ENCODE data around the gene FGF12.
"Not testable (repeated sequence)": the region's sequence is repeated elsewhere in the genome, so short reads cannot be mapped to it uniquely, and the experiment has no call there.

Gene FGF12

DNA sequence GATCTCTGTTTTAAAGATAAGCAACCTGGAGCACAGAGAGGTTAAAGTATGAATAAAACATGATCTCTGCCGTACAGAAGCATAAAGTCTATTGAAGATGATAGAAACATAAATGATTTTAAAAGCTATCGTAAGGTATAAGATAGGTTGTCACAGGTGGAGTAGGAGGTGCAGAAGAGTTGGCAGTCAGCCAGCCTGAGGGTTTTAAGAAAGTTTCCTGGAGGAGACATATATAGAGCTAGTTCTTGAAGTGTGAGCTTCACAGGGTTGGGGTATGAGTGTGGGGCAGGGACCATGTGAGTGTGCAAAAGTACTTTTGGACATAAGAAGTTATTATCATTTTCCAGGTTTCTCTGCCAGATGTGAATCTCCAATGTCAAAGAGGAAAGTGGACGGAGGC, 3.9 kb upstream of the FGF12 start:
- no peaks in the 10 kb centered on the region for H3K27me3 ChIP-seq (ENCODE audit: low read depth, low read length)
- no peak overlapping the region for H3K27ac ChIP-seq (ENCODE audit: low read length)
- H3K4me1 ChIP-seq (ENCODE audit: control insufficient read depth in 1 of 2, insufficient read depth in 2 of 2, low read length in 2 of 2) = peaks cover 0 to 8% of the 10 kb centered on the region in 2 donors
- no peaks in the 10 kb centered on the region for H3K9me3 ChIP-seq (ENCODE audit: control insufficient read depth in 1 of 2, low read length in 2 of 2)
- H3K4me3 ChIP-seq (ENCODE audit: low read depth in 1 of 2, low read length in 2 of 2) = no peak overlapping the region
- H3K36me3 ChIP-seq (ENCODE audit: control insufficient read depth in 1 of 2, insufficient read depth in 2 of 2, low read length in 2 of 2) = no peaks in the 10 kb centered on the region

DNA sequence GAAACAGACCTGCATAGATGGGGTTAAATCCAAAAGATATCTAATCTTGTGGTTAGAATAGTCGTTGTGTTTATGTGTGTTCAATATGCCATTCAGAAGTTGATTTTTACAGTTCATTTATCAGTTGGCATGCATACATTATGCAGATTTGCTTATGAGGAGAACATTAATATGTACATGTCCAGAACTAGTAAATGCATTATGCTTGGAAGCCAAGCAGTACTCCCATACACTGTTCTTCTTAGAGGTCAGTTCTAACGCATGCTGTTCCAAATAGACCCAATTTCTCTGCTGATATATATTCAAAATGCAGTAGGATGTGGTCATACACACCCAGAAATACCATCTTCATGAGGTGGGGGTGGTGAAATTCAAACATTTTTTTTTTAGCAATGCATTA, 956 bp downstream of the FGF12 start:
- H3K4me1 ChIP-seq (ENCODE audit: control insufficient read depth in 1 of 2, insufficient read depth in 2 of 2, low read length in 2 of 2) = peaks cover 0 to 8% of the 10 kb centered on the region in 2 donors
- H3K27ac ChIP-seq (ENCODE audit: low read length) = no peak overlapping the region
- H3K9me3 ChIP-seq (ENCODE audit: control insufficient read depth in 1 of 2, low read length in 2 of 2) = no peaks in the 10 kb centered on the region
- no peaks in the 10 kb centered on the region for H3K27me3 ChIP-seq (ENCODE audit: low read depth, low read length)
- H3K36me3 ChIP-seq (ENCODE audit: control insufficient read depth in 1 of 2, insufficient read depth in 2 of 2, low read length in 2 of 2) = no peaks in the 10 kb centered on the region
- H3K4me3 ChIP-seq (ENCODE audit: low read depth in 1 of 2, low read length in 2 of 2) = peak overlapping the region in 1 of 2 donors; percentile 68

DNA sequence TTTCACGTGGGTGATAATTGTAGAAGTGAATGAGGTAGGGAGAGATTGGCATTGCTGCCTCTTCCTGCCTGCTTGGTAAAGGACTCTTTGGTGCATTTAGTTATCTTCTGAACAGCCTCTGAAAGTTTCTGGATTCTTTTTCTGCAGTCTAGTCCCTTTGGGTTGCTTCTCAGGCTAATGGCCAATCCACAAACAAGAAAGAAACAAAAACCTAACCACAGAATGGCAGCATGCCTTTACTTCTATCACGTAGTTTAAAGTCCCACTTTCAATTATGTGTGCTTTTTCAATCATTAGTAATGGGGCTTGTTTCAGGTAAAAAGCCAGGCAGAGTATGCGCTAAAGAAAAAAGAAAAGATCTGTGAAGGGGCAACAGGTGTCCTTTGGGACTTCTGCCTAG, 7.4 kb downstream of the FGF12 start:
- H3K4me1 ChIP-seq (ENCODE audit: control insufficient read depth in 1 of 2, insufficient read depth in 2 of 2, low read length in 2 of 2) = no peaks in the 10 kb centered on the region
- H3K36me3 ChIP-seq (ENCODE audit: control insufficient read depth in 1 of 2, insufficient read depth in 2 of 2, low read length in 2 of 2) = no peaks in the 10 kb centered on the region
- H3K27ac ChIP-seq (ENCODE audit: low read length) = no peak overlapping the region
- H3K9me3 ChIP-seq (ENCODE audit: control insufficient read depth in 1 of 2, low read length in 2 of 2) = no peaks in the 10 kb centered on the region
- H3K4me3 ChIP-seq (ENCODE audit: low read depth in 1 of 2, low read length in 2 of 2) = no peak overlapping the region
- no peaks in the 10 kb centered on the region for H3K27me3 ChIP-seq (ENCODE audit: low read depth, low read length)

DNA sequence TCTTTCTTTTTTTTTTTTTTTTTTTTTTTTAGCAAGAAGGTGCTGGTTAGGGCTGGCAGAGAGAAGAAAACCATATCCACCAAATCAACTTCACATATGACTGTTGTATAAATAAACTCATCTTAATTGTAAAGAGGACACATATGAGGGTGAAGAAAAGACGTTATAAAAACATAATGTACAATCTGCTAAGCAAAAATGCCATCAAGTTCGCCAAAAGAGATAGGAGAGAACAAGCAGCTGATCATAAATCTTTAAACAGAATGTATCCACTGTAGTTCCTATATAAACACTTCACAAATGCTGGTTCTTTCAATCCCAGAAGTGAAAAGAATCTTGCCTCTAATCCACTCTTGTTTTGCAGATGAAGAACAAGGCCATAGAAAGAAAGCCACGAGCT, 9.2 kb downstream of the FGF12 start:
- no peaks in the 10 kb centered on the region for H3K9me3 ChIP-seq (ENCODE audit: control insufficient read depth in 1 of 2, low read length in 2 of 2)
- no peak overlapping the region for H3K4me3 ChIP-seq (ENCODE audit: low read depth in 1 of 2, low read length in 2 of 2)
- no peaks in the 10 kb centered on the region for H3K27me3 ChIP-seq (ENCODE audit: low read depth, low read length)
- no peak overlapping the region for H3K27ac ChIP-seq (ENCODE audit: low read length)
- H3K36me3 ChIP-seq (ENCODE audit: control insufficient read depth in 1 of 2, insufficient read depth in 2 of 2, low read length in 2 of 2) = no peaks in the 10 kb centered on the region
- no peaks in the 10 kb centered on the region for H3K4me1 ChIP-seq (ENCODE audit: control insufficient read depth in 1 of 2, insufficient read depth in 2 of 2, low read length in 2 of 2)

DNA sequence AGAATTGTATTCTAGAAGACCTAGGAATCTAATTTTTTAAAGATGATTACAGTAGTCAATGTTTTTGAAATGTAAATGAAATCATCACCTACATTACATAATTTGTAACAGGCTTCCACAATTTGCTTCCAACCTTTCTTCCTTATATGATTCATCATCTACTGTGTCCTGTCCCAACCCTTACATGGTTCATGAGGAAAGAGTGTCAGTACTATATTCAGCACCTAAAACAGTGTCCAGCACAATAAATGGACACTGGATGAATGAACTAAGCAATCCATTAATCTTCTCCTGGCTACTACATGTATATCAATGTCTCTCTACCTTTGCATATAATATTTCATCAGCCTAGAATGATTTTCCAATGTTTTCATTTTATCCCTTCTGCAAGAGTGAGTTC, 12.2 kb downstream of the FGF12 start:
- Histone ChIP-seq H3K4me3 (ENCODE audit: low read depth in 1 of 2, low read length in 2 of 2) (no peak overlapping the region), H3K9me3 (ENCODE audit: control insufficient read depth in 1 of 2, low read length in 2 of 2) (no peaks in the 10 kb centered on the region), H3K4me1 (ENCODE audit: control insufficient read depth in 1 of 2, insufficient read depth in 2 of 2, low read length in 2 of 2) (no peaks in the 10 kb centered on the region), H3K27ac (ENCODE audit: low read length) (no peak overlapping the region), H3K27me3 (ENCODE audit: low read depth, low read length) (no peaks in the 10 kb centered on the region), H3K36me3 (ENCODE audit: control insufficient read depth in 1 of 2, insufficient read depth in 2 of 2, low read length in 2 of 2) (no peaks in the 10 kb centered on the region)

DNA sequence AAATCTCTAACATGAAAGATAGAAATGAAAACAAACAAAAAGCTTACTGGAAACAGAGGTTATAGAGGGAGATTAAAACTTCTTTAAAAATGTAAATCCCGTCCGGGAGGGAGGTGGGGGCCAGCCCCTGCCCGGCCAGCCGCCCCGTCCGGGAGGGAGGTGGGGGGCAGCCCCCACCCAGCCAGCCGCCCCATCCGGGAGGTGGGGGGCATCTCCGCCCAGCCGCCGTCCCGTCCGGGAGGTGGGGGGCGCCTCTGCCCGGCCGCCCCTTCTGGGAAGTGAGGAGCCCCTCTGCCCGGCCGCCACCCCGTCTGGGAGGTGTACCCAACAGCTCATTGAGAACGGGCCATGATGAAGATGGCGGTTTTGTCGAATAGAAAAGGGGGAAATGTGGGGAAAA, 16.2 kb downstream of the FGF12 start:
- not testable (repeated sequence) for H3K4me1 ChIP-seq (ENCODE audit: control insufficient read depth in 1 of 2, insufficient read depth in 2 of 2, low read length in 2 of 2); H3K36me3 ChIP-seq (ENCODE audit: control insufficient read depth in 1 of 2, insufficient read depth in 2 of 2, low read length in 2 of 2); H3K27me3 ChIP-seq (ENCODE audit: low read depth, low read length); H3K27ac ChIP-seq (ENCODE audit: low read length); H3K4me3 ChIP-seq (ENCODE audit: low read depth in 1 of 2, low read length in 2 of 2); H3K9me3 ChIP-seq (ENCODE audit: control insufficient read depth in 1 of 2, low read length in 2 of 2)

DNA sequence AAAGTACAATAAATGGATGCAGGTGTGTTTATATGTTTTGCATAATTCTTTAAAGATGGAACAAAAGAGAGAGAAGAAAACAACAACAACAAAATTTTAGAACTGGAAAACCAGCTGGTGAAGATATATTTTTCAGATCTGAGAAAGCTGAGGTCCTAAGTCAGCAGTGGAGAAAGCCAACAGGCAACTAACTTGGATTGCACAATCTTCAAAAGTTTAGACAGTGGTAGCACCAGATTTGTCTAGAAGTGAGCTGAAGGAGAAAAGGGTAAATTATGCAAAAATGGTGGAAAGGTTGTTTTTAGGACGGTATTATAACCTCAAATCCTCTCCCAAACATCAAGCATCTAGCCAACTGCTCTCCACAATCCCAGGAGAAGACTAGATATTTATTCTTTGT, 17.0 kb downstream of the FGF12 start:
- Histone ChIP-seq H3K4me1 (ENCODE audit: control insufficient read depth in 1 of 2, insufficient read depth in 2 of 2, low read length in 2 of 2) (no peaks in the 10 kb centered on the region), H3K9me3 (ENCODE audit: control insufficient read depth in 1 of 2, low read length in 2 of 2) (no peaks in the 10 kb centered on the region), H3K4me3 (ENCODE audit: low read depth in 1 of 2, low read length in 2 of 2) (no peak overlapping the region), H3K36me3 (ENCODE audit: control insufficient read depth in 1 of 2, insufficient read depth in 2 of 2, low read length in 2 of 2) (no peaks in the 10 kb centered on the region), H3K27ac (ENCODE audit: low read length) (no peak overlapping the region), H3K27me3 (ENCODE audit: low read depth, low read length) (no peaks in the 10 kb centered on the region)

DNA sequence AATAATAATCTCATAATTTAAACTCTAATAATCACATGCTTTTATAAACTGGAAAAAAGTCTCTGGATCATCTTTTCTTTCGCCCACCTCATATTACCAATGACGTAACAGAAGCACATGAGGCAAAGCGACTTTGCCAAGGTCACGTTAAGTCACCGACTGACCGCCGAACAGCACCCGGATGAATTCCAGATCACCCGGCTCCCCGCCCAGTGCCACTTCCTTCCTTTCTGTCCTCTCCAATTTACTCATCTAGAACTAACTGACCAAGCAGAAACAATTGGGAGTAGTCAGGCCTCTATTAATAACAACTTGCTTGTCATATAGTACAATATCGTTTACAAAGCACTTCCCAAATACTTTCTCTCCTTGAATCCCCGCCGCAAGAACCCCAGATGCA, 21.1 kb downstream of the FGF12 start:
- H3K9me3 ChIP-seq (ENCODE audit: control insufficient read depth in 1 of 2, low read length in 2 of 2) = no peaks in the 10 kb centered on the region
- no peaks in the 10 kb centered on the region for H3K4me1 ChIP-seq (ENCODE audit: control insufficient read depth in 1 of 2, insufficient read depth in 2 of 2, low read length in 2 of 2)
- no peaks in the 10 kb centered on the region for H3K36me3 ChIP-seq (ENCODE audit: control insufficient read depth in 1 of 2, insufficient read depth in 2 of 2, low read length in 2 of 2)
- no peak overlapping the region for H3K27ac ChIP-seq (ENCODE audit: low read length)
- H3K27me3 ChIP-seq (ENCODE audit: low read depth, low read length) = no peaks in the 10 kb centered on the region
- H3K4me3 ChIP-seq (ENCODE audit: low read depth in 1 of 2, low read length in 2 of 2) = no peak overlapping the region

DNA sequence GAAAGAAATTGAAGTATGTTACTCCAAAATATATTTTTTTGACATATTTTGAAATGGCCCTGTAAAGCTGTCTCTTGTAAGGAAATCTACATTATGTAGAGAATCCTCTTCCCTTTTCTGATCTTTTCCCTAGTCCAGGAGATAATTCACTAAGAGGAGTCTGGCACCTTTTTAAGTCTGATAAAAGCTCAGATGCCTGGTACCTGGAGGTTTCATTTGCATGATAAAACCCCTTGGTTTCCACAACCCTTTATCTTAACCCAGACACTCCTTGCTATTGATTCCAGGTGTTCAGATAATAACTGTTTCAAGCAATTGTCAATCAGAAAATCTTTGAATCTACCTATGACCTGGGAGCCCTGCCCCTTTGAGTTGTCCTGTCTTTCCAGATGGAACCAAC, 26.5 kb downstream of the FGF12 start:
- no peak overlapping the region for H3K27ac ChIP-seq (ENCODE audit: low read length)
- H3K4me3 ChIP-seq (ENCODE audit: low read depth in 1 of 2, low read length in 2 of 2) = no peak overlapping the region
- no peaks in the 10 kb centered on the region for H3K27me3 ChIP-seq (ENCODE audit: low read depth, low read length)
- no peaks in the 10 kb centered on the region for H3K9me3 ChIP-seq (ENCODE audit: control insufficient read depth in 1 of 2, low read length in 2 of 2)
- H3K4me1 ChIP-seq (ENCODE audit: control insufficient read depth in 1 of 2, insufficient read depth in 2 of 2, low read length in 2 of 2) = no peaks in the 10 kb centered on the region
- no peaks in the 10 kb centered on the region for H3K36me3 ChIP-seq (ENCODE audit: control insufficient read depth in 1 of 2, insufficient read depth in 2 of 2, low read length in 2 of 2)

DNA sequence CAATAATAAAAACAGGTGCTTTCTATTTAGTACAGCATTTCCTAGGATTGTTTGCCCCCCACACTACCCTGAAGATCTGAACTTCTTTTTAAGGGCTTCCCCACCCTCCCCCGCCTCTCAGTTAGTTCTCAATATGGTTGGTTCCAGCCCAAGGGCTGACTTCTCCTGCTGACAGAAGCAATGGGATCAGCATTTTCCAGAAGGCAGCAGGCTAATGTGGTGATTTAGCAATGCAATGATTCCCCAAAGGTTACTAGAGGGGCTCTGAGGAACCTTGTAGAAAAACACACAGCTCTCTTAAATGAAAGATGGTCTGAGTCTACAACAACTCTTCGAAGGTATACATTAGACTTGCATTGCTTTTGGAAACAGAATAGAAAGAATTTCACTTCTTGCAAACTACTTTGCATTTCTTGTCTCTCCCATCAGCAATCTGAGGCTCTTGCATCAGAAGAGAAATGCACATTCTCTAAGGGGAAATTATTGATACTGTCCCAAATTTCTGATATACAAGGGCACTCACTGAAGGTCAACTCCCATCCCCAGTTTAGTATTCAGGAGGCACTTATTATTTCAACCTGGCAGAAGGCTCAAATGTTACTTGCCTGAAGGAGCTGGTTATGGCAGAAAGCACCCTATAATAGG, 30.3 kb downstream of the FGF12 start:
- no peaks in the 10 kb centered on the region for H3K27me3 ChIP-seq (ENCODE audit: low read depth, low read length)
- H3K9me3 ChIP-seq (ENCODE audit: control insufficient read depth in 1 of 2, low read length in 2 of 2) = no peaks in the 10 kb centered on the region
- no peak overlapping the region for H3K4me3 ChIP-seq (ENCODE audit: low read depth in 1 of 2, low read length in 2 of 2)
- no peaks in the 10 kb centered on the region for H3K4me1 ChIP-seq (ENCODE audit: control insufficient read depth in 1 of 2, insufficient read depth in 2 of 2, low read length in 2 of 2)
- no peaks in the 10 kb centered on the region for H3K36me3 ChIP-seq (ENCODE audit: control insufficient read depth in 1 of 2, insufficient read depth in 2 of 2, low read length in 2 of 2)
- H3K27ac ChIP-seq (ENCODE audit: low read length) = no peak overlapping the region

DNA sequence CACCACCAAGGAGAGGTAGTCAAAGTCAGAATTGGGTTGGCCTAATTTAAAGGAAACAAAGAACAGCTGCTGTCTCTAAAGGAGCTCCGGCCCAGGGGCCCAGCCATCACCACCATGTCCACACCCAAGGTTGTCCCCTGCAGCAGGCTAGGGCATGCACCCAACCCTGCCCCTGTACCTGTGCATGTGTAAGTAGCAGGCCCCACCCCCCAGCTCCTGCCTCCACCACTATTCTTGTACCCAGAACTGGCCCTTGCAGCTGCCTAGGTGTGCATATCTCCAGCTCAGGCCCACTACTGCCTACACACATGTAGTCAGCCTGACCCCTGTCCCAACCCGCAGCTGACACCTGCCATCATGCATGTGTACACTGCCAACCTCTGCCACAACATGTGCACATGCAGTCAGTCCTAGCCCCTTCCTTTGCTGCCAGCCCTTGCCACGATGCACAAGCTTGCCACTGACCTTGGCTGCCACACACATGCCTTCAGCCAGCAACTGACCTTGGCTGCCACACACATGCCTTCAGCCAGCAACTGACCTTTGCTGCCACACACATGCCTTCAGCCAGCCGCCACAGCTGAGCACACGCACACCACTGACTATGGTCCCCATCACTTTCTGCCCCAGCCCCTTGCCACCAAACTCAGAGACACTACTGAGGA, 39.7 kb downstream of the FGF12 start:
- no peaks in the 10 kb centered on the region for H3K27me3 ChIP-seq (ENCODE audit: low read depth, low read length)
- H3K4me1 ChIP-seq (ENCODE audit: control insufficient read depth in 1 of 2, insufficient read depth in 2 of 2, low read length in 2 of 2) = no peaks in the 10 kb centered on the region
- H3K9me3 ChIP-seq (ENCODE audit: control insufficient read depth in 1 of 2, low read length in 2 of 2) = peaks cover 0 to 7% of the 10 kb centered on the region in 2 donors
- no peak overlapping the region for H3K4me3 ChIP-seq (ENCODE audit: low read depth in 1 of 2, low read length in 2 of 2)
- H3K36me3 ChIP-seq (ENCODE audit: control insufficient read depth in 1 of 2, insufficient read depth in 2 of 2, low read length in 2 of 2) = no peaks in the 10 kb centered on the region
- no peak overlapping the region for H3K27ac ChIP-seq (ENCODE audit: low read length)

DNA sequence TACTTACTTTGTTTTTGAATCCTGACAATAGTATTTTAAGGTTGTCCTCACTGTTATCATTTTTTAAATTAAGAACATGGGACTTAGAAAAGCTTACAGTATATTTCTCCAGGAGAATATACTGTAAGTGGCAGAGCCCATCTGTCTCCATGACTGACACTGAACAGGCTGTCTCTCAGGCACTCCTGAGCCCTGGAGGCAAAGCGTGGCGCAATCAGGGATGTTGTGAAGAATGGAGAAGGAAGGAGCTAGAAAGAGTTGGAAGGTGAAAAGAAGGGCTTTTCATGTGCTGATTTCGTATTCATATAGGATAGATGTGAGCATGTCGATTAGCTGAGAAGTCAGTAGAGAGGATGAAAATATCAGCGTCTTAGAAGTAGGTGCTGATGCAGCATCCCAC, 41.5 kb downstream of the FGF12 start:
- peaks cover 0 to 5% of the 10 kb centered on the region in 2 donors for H3K9me3 ChIP-seq (ENCODE audit: control insufficient read depth in 1 of 2, low read length in 2 of 2)
- H3K27me3 ChIP-seq (ENCODE audit: low read depth, low read length) = no peaks in the 10 kb centered on the region
- no peak overlapping the region for H3K27ac ChIP-seq (ENCODE audit: low read length)
- H3K4me3 ChIP-seq (ENCODE audit: low read depth in 1 of 2, low read length in 2 of 2) = no peak overlapping the region
- no peaks in the 10 kb centered on the region for H3K4me1 ChIP-seq (ENCODE audit: control insufficient read depth in 1 of 2, insufficient read depth in 2 of 2, low read length in 2 of 2)
- no peaks in the 10 kb centered on the region for H3K36me3 ChIP-seq (ENCODE audit: control insufficient read depth in 1 of 2, insufficient read depth in 2 of 2, low read length in 2 of 2)

All from muscle layer of duodenum (tissue), 2 donors.